ENCODE measurements around the gene ADCY5.

DNA sequence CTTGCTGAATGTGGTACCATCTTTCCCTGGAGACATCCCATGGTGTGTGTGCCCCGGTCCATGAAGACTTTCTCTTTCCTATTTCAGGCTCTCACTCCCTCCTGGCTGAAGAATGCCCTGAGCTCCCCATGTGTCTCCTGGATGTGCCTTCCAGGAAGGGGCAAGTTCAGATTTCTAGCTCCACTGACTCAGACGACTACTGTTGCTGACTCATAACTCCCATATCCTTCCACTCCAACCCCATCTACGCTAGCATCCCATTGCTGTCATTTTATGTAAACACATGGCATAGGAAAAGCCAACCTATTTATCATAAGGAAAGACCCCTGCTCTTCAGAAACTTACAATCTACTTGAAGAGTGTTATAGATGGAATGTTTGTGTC is 95.0 kb downstream of the ADCY5 start:
- TF ChIP-seq, protein P1, sequence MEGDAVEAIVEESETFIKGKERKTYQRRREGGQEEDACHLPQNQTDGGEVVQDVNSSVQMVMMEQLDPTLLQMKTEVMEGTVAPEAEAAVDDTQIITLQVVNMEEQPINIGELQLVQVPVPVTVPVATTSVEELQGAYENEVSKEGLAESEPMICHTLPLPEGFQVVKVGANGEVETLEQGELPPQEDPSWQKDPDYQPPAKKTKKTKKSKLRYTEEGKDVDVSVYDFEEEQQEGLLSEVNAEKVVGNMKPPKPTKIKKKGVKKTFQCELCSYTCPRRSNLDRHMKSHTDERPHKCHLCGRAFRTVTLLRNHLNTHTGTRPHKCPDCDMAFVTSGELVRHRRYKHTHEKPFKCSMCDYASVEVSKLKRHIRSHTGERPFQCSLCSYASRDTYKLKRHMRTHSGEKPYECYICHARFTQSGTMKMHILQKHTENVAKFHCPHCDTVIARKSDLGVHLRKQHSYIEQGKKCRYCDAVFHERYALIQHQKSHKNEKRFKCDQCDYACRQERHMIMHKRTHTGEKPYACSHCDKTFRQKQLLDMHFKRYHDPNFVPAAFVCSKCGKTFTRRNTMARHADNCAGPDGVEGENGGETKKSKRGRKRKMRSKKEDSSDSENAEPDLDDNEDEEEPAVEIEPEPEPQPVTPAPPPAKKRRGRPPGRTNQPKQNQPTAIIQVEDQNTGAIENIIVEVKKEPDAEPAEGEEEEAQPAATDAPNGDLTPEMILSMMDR (IDR thresholded peaks at IDR 0.05) = no peak
- TF ChIP-seq POLR2A (IDR thresholded peaks at IDR 0.05) = no peak

Data from lower leg skin (tissue), 3 donors.